UCSD-AML1 (cell line): ENCODE results near the gene ACKR2.

ENCODE experiments used
- DNase-seq: peaks from one replicate; lab custom pipeline; 2025; ENCODE audit not compliant: unreplicated experiment; lab: John Stamatoyannopoulos, UW

Gene ACKR2

DNA sequence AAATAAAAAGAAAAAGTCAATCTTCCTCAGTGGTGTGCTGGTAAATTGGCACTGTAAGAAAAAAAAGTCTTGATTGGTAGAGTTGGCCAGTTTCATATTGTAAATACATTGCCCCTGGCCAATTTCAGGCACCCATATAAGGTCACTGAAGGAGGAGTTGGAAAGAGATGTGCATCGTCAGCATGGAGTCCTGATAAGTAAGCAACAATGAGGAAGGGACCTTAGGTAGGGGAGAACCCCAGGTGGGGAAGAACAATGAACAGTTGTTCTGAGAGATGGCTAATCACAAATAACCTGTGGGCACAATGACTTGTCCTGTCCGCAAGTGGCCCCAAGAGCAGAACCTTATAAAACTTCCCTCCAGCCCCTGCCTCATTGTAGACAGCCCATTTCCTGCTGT, 75.1 kb downstream of the ACKR2 start:
- DNase-seq: no peak

DNA sequence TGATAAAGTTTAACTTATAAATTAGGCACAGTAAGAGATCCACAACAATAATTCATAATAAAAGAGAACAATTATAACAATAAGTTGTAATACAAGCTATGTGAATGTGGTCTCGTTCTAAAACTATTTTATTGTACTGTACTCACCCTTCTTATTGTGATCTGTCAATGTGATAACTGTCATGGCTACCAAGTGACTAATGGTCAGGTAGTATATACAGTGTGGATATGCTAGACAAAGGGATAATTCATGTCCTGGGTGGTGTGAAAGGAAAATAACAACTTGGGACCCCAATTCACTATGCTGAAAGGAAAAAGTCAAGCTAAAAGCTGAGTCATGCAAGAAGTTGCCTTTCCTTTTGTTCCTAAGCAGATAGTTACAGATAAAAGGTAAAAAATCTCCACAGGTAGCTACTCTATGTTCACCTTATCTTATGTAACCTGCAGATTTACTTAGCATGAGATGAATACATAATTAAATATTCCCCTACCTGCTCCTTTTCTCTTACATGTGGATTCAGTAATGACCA, 77.1 kb downstream of the ACKR2 start:
- DNase-seq: no peak

- DNase-seq: no peak
Observed at GRCh38 chr3:42887084-42887483, 77.8 kb downstream of the ACKR2 start.

DNA sequence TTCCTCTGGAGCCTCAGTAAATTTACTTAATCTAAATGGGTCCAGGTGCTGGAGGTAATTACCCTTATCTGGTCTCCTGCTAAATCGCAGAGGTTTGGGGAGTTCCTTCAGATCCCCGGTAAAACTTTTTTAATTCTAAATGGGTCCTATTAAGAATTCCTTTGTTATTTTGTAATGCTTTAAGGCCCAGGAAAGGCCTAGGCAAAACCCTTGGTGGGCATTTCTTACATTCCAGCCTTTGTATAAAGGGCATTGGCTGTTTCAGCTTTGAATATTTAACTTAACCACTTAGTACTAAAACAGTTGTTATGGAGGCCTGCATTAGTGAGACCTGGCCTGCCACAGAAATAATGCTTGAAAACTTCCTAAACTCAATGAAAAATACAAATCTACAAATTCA, 81.8 kb downstream of the ACKR2 start:
- DNase-seq: no peak

DNA sequence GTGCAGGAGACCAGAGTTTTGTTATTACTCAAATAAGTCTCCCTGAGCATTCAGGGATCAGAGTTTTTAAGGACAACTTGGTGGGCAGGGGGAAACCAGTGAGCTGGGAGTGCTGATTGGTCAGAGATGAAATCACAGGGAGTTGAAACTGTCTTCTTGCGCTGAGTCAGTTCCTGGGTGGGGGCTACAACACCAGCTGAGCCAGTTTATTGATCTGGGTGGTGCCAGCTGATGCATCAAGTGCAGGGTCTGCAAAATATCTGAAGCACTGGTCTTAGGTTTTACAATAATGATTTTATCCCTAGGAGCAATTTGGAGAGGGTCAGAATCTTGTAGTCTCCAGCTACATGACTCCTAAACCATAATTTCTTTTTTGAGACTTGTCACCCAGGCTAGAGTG, 82.9 kb downstream of the ACKR2 start:
- DNase-seq: no peak

- DNase-seq: no peak
Observed at GRCh38 chr3:42892807-42893206, 83.6 kb downstream of the ACKR2 start.

DNA sequence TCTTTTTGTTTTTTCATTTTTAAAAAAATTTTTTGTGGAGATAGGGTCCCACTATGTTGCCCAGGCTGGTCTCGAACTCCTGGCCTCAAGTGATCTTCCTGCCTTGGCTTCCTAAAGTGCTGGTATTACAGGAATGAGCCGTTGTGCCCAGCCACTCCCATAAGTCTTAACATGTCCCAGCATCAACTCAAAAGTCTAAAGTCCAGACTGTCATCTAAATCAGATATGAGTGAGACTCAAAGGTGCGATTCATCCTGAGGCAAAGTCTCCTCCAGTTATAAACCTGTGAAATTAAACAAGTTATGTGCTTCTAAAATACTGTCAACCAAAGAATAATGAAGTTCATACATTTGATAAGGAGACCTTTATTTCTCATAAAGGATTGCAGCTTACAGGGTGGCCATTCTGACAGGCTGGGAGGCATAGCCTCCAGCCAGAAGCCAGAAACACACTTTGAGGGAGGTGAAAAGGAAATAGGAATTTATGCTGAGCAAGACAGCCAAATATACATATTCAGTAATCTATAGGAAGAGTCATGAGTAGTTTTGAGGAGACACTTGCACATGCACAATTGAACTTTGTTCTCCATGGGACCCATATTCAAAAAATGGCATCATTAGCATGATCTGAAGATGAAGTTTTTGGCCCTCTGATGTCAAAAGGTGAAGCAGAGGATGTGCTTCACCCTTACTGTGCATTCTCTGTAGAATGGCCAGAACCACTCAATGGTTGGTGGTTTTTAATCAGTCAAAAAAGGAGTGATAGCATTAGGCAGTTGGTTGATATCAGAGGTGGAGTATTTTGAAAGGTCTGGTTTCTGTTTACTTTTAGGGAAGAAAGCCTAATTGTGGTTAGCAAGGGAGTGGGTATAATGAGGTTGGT, 85.7 kb downstream of the ACKR2 start:
- DNase-seq: no peak

GRCh38 chr3:42895580-42895868, 86.3 kb downstream of the ACKR2 start:
- no peak for DNase-seq

DNA sequence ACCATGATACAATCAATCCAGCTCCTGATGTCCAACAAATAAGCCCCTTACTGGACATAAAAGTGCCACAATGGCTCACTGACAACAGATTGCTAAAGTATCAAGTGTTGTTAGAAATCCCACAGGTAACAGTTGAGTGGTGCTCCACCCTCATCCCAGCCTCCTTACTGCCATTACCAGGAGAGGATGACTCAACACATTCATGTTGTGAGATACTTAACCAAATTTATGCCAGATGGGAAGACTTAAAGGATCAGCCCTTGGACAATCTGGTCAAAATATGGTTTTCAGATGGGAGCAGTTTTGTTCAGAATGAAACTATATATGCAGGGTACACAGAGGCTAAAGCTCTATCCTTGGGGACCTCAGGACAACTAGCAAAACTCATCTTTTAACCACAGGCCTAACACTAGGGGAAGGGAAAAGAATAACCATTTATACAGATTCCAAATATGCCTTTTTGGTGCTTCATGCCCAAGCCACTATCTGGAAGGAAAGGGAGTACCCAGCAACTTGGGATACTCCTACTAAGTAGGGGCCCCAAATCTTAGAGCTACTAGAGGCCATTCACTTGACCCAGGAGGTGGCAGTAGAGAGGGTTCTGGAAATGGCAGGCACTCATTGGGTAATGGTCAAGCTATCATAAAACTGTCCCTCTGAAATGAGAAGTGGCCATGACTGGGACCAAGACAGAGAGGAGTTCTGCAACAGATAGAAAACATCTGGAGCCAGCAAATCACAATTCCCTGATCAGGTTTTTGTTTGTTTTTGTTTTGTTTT, 89.8 kb downstream of the ACKR2 start:
- no peak for DNase-seq

DNA sequence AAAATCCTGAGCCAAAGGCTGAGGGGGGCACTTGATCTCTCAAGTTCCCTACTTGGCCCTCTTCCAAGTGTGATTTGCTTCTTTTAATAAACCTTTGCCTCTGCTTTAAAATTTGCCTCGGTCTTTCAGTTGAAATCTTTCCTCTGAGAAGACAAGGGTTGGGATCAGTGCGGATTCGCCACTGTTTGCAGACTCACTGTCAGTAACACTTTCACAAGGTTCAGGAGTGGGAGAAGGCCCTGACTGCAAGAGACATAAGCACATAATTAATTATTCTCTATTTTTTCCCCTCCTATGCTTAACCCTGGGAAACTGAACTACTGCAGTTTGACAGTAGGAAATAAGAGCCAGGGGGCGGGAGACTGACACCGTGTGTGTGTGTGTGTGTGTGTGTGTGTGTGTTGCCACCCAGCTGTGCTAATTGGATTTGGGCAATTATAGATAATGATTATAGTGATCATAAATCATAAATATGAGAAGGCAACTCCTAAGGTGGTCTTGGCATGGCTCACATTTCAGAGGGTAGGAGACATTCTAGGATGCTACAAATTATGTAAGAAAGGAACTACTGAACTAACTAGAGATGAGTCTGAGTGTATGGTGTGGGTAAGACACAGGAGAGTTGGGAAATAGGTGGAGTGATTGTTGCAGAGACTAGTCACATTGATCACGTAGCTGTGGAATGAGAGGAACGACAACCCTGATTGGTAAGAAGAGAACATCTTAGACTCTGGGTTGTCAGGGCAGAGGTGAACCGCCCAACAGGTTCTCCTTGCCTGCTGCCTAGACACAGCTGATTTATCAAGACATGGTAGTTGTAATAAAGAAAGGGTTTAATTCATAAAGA, 91.2 kb downstream of the ACKR2 start:
- DNase-seq: no peak

DNA sequence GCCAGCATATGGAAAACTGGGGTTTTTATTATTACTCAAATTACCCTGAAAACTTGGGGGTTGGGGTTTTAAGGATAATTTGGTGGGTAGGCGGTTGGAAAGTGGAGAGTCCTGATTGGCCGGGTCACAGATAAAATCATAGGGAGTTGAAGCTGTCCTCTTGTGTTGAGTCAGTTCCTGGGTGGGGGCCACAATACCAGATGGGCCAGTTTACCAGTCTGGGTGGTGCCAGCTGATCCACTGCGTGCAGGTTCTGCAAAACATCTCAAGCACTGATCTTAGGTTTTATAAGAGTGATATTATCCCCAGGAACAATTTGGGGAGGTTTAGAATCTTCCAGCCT, 91.8 kb downstream of the ACKR2 start:
- no peak for DNase-seq

DNA sequence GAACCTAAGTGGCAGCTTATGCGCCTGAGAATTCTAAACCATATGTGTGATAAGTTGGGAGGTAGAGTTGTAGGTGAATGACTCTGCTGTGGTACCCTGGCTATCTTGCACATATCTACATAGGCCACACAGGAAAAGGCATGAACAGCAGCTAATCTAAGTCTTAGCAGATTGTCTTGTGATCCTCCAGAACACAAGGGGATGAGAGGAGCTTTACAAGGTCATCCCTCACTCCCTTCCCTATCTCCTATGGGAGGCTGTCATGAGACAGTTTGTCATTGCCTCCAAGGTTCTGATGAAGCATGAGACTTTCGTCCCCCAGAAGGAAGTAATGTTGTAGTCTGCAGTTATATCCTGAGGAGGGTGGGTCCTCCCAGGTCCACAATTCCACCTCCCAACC, 93.0 kb downstream of the ACKR2 start:
- no peak for DNase-seq

DNA sequence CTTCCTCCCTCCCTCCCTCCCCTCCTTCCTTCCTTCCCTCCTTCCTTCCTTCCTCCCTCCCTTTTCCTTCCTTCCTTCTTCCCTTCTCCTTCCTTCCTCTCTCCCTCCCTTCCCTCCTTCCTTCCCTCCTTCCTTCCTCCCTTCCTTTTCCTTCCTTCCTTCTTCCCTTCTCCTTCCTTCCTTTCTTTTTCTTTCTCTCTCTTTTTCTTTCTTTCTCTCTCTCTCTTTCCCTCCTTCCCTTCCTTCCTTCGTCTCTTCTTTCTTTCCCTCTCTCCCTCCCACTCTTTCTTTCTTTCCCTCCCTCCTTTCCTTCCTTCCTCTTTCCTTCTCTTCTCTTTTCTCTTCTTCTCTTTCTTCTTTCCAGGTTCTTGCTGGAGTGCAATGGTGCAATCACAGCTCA, 94.8 kb downstream of the ACKR2 start:
- no peak for DNase-seq

GRCh38 chr3:42905740-42906069, 96.5 kb downstream of the ACKR2 start:
- DNase-seq: no peak

- DNase-seq: no peak
Observed at GRCh38 chr3:42906070-42906847, 97.0 kb downstream of the ACKR2 start, which contains the start of gene ZNF662. TSS of gene ZNF662 (plus strand) at chr3:42906142. CDS start at chr3:42908115, 1,973 bp downstream.

GRCh38 chr3:42906848-42907183, 97.6 kb downstream of the ACKR2 start:
- no peak for DNase-seq

DNA sequence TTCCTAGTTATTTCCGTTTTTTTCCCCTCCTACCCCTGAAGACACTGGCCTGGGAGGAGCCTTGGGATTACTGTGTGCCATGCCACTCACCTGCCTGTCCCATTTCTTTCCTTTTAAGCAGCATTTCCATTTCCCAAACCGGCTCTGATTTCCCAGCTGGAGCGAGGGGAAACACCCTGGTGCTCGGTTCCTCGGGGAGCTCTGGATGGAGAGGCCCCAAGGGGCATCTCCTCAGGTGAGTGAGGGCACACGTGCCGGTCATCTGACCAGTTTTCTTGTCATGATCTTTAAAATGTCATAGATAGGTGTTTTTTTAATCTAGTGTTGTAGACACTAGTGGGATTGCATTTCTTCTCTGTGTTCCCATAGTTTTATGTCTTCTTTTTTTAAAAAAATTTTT, 99.4 kb downstream of the ACKR2 start:
- DNase-seq: no peak

GRCh38 chr3:42911551-42911950, 102.3 kb downstream of the ACKR2 start:
- no peak for DNase-seq

GRCh38 chr3:42914771-42915515, 105.7 kb downstream of the ACKR2 start:
- no peak for DNase-seq
